NK-92 (cell line): ENCODE measurements around the gene MSRB3.

ENCODE experiments used
- DNase-seq: peaks from one replicate; lab custom pipeline; 2025; ENCODE audit not compliant: unreplicated experiment; lab: John Stamatoyannopoulos, UW

The MSRB3 gene

GRCh38 chr12:65493913-65494245, 215.4 kb downstream of the MSRB3 start:
- no peak for DNase-seq

GRCh38 chr12:65494537-65494936, 216.1 kb downstream of the MSRB3 start:
- DNase-seq: no peak

- no peak for DNase-seq
Observed at GRCh38 chr12:65495233-65495632, 216.8 kb downstream of the MSRB3 start.

- no peak for DNase-seq
Observed at GRCh38 chr12:65496617-65497016, 218.1 kb downstream of the MSRB3 start.

GRCh38 chr12:65497660-65498059, 219.2 kb downstream of the MSRB3 start:
- DNase-seq: no peak

GRCh38 chr12:65499167-65499566, 220.7 kb downstream of the MSRB3 start:
- DNase-seq: no peak

- DNase-seq: no peak
Observed at GRCh38 chr12:65500091-65500900, 221.8 kb downstream of the MSRB3 start.

- DNase-seq: no peak
Observed at GRCh38 chr12:65501093-65501621, 222.7 kb downstream of the MSRB3 start.

- DNase-seq: no peak
Observed at GRCh38 chr12:65501935-65502334, 223.5 kb downstream of the MSRB3 start.

GRCh38 chr12:65504417-65504816, 225.9 kb downstream of the MSRB3 start:
- DNase-seq: no peak

GRCh38 chr12:65505386-65506121, 227.1 kb downstream of the MSRB3 start:
- DNase-seq: no peak

GRCh38 chr12:65508276-65509035, 230.0 kb downstream of the MSRB3 start:
- no peak for DNase-seq

GRCh38 chr12:65510007-65510406, 231.5 kb downstream of the MSRB3 start:
- DNase-seq: no peak

- no peak for DNase-seq
Observed at GRCh38 chr12:65510584-65511050, 232.1 kb downstream of the MSRB3 start.

- no peak for DNase-seq
Observed at GRCh38 chr12:65511134-65511834, 232.8 kb downstream of the MSRB3 start.

- DNase-seq: no peak
Observed at GRCh38 chr12:65511912-65512311, 233.4 kb downstream of the MSRB3 start.
